HEK293 (cell line): Measurements from ENCODE around the gene SLC4A11.

Source experiments
- PRDM1 ChIP-seq: fragments of 450-650 bp; formaldehyde crosslinking; IDR thresholded peaks from 2 replicates; pipeline ENCODE4; 2016; ENCODE audit warnings: missing biosample characterization, missing genetic modification characterization
- ZBTB7A ChIP-seq: fragments of 450-650 bp; formaldehyde crosslinking; IDR thresholded peaks from 2 replicates; pipeline ENCODE4 v1.5.1; 2016; ENCODE audit warnings: low read depth, missing biosample characterization, missing genetic modification characterization
- ZBTB8A ChIP-seq: fragments of 450-650 bp; formaldehyde crosslinking; IDR thresholded peaks from 2 replicates; pipeline ENCODE4 v1.5.1; 2016; ENCODE audit warnings: missing biosample characterization, missing genetic modification characterization
- ZNF175 ChIP-seq: fragments of 450-650 bp; formaldehyde crosslinking; IDR thresholded peaks from 2 replicates; pipeline ENCODE4 v1.5.1; 2016; ENCODE audit warnings: missing biosample characterization, missing genetic modification characterization
- ZNF544 ChIP-seq: fragments of 450-650 bp; formaldehyde crosslinking; IDR thresholded peaks from 2 replicates; pipeline ENCODE4 v1.5.0; 2017; ENCODE audit warnings: missing biosample characterization, missing genetic modification characterization
- ZNF792 ChIP-seq: fragments of 450-650 bp; formaldehyde crosslinking; IDR thresholded peaks from 2 replicates; pipeline ENCODE4 v1.5.1; 2016; ENCODE audit warnings: missing biosample characterization, missing genetic modification characterization
- TF ChIP-seq, protein P1 (sequence below): fragments of 450-650 bp; formaldehyde crosslinking; IDR thresholded peaks from 2 replicates; pipeline ENCODE4 v1.5.1; 2016; ENCODE audit warnings: missing biosample characterization, missing genetic modification characterization
- TF ChIP-seq, protein P2 (sequence below): fragments of 450-650 bp; formaldehyde crosslinking; IDR thresholded peaks from 2 replicates; pipeline ENCODE4 v1.5.1; 2016; ENCODE audit warnings: missing biosample characterization, missing genetic modification characterization
- TF ChIP-seq, protein P3 (sequence below): fragments of 450-650 bp; formaldehyde crosslinking; IDR thresholded peaks from 2 replicates; pipeline ENCODE4 v1.5.1; 2016; ENCODE audit warnings: missing biosample characterization, missing genetic modification characterization, borderline replicate concordance
- TF ChIP-seq, protein P4 (sequence below): fragments of 450-650 bp; formaldehyde crosslinking; IDR thresholded peaks from 2 replicates; pipeline ENCODE4 v1.5.1; 2016; ENCODE audit warnings: missing biosample characterization, missing genetic modification characterization, low read depth
- TF ChIP-seq, protein P5 (sequence below): fragments of 450-650 bp; formaldehyde crosslinking; IDR thresholded peaks from 2 replicates; pipeline ENCODE4 v1.5.1; 2016; ENCODE audit warnings: missing biosample characterization, missing genetic modification characterization
- TF ChIP-seq, protein P6 (sequence below): fragments of 450-650 bp; formaldehyde crosslinking; optimal IDR thresholded peaks from 2 replicates; pipeline ENCODE3; 2016; ENCODE audit warnings: missing biosample characterization, mild to moderate bottlenecking, missing genetic modification characterization

DNA sequence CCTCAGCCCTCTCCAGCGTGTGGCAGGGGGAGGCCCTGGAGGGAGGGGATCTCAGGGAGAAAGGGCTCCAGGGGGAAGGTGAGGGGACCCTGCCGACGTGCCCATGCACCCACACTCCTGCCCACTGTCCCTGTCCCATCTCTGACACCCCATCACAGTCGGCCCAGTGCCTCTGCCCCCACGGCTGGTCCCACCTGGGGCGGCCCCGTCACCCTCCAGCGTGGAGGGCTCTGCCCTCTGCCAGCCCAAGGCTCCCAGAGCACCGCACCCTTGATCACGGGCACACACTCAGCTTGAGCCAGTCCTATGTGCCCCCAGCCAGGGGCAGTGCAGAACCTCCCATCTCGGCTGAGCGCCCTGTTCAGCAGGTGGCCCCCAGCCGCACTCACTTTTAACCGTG, 9.2 kb downstream of the SLC4A11 start:
- TF ChIP-seq, protein P1, sequence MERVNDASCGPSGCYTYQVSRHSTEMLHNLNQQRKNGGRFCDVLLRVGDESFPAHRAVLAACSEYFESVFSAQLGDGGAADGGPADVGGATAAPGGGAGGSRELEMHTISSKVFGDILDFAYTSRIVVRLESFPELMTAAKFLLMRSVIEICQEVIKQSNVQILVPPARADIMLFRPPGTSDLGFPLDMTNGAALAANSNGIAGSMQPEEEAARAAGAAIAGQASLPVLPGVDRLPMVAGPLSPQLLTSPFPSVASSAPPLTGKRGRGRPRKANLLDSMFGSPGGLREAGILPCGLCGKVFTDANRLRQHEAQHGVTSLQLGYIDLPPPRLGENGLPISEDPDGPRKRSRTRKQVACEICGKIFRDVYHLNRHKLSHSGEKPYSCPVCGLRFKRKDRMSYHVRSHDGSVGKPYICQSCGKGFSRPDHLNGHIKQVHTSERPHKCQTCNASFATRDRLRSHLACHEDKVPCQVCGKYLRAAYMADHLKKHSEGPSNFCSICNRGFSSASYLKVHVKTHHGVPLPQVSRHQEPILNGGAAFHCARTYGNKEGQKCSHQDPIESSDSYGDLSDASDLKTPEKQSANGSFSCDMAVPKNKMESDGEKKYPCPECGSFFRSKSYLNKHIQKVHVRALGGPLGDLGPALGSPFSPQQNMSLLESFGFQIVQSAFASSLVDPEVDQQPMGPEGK (tag by site-specific recombination): no peak
- TF ChIP-seq, protein P2, sequence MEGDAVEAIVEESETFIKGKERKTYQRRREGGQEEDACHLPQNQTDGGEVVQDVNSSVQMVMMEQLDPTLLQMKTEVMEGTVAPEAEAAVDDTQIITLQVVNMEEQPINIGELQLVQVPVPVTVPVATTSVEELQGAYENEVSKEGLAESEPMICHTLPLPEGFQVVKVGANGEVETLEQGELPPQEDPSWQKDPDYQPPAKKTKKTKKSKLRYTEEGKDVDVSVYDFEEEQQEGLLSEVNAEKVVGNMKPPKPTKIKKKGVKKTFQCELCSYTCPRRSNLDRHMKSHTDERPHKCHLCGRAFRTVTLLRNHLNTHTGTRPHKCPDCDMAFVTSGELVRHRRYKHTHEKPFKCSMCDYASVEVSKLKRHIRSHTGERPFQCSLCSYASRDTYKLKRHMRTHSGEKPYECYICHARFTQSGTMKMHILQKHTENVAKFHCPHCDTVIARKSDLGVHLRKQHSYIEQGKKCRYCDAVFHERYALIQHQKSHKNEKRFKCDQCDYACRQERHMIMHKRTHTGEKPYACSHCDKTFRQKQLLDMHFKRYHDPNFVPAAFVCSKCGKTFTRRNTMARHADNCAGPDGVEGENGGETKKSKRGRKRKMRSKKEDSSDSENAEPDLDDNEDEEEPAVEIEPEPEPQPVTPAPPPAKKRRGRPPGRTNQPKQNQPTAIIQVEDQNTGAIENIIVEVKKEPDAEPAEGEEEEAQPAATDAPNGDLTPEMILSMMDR (tag by site-specific recombination): no peak
- TF ChIP-seq ZNF792 (tag by site-specific recombination): no peak
- TF ChIP-seq ZNF175: no peak
- TF ChIP-seq, protein P3, sequence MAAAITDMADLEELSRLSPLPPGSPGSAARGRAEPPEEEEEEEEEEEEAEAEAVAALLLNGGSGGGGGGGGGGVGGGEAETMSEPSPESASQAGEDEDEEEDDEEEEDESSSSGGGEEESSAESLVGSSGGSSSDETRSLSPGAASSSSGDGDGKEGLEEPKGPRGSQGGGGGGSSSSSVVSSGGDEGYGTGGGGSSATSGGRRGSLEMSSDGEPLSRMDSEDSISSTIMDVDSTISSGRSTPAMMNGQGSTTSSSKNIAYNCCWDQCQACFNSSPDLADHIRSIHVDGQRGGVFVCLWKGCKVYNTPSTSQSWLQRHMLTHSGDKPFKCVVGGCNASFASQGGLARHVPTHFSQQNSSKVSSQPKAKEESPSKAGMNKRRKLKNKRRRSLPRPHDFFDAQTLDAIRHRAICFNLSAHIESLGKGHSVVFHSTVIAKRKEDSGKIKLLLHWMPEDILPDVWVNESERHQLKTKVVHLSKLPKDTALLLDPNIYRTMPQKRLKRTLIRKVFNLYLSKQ (tag by site-specific recombination): no peak
- no peak for TF ChIP-seq PRDM1
- TF ChIP-seq, protein P4, sequence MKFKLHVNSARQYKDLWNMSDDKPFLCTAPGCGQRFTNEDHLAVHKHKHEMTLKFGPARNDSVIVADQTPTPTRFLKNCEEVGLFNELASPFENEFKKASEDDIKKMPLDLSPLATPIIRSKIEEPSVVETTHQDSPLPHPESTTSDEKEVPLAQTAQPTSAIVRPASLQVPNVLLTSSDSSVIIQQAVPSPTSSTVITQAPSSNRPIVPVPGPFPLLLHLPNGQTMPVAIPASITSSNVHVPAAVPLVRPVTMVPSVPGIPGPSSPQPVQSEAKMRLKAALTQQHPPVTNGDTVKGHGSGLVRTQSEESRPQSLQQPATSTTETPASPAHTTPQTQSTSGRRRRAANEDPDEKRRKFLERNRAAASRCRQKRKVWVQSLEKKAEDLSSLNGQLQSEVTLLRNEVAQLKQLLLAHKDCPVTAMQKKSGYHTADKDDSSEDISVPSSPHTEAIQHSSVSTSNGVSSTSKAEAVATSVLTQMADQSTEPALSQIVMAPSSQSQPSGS (tag by site-specific recombination): no peak
- TF ChIP-seq ZBTB7A: no peak
- TF ChIP-seq ZBTB8A (tag by site-specific recombination): no peak
- no peak for TF ChIP-seq ZNF544 (tag by site-specific recombination)
- TF ChIP-seq, protein P5, sequence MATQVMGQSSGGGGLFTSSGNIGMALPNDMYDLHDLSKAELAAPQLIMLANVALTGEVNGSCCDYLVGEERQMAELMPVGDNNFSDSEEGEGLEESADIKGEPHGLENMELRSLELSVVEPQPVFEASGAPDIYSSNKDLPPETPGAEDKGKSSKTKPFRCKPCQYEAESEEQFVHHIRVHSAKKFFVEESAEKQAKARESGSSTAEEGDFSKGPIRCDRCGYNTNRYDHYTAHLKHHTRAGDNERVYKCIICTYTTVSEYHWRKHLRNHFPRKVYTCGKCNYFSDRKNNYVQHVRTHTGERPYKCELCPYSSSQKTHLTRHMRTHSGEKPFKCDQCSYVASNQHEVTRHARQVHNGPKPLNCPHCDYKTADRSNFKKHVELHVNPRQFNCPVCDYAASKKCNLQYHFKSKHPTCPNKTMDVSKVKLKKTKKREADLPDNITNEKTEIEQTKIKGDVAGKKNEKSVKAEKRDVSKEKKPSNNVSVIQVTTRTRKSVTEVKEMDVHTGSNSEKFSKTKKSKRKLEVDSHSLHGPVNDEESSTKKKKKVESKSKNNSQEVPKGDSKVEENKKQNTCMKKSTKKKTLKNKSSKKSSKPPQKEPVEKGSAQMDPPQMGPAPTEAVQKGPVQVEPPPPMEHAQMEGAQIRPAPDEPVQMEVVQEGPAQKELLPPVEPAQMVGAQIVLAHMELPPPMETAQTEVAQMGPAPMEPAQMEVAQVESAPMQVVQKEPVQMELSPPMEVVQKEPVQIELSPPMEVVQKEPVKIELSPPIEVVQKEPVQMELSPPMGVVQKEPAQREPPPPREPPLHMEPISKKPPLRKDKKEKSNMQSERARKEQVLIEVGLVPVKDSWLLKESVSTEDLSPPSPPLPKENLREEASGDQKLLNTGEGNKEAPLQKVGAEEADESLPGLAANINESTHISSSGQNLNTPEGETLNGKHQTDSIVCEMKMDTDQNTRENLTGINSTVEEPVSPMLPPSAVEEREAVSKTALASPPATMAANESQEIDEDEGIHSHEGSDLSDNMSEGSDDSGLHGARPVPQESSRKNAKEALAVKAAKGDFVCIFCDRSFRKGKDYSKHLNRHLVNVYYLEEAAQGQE (tag by site-specific recombination): no peak
- TF ChIP-seq, protein P6, sequence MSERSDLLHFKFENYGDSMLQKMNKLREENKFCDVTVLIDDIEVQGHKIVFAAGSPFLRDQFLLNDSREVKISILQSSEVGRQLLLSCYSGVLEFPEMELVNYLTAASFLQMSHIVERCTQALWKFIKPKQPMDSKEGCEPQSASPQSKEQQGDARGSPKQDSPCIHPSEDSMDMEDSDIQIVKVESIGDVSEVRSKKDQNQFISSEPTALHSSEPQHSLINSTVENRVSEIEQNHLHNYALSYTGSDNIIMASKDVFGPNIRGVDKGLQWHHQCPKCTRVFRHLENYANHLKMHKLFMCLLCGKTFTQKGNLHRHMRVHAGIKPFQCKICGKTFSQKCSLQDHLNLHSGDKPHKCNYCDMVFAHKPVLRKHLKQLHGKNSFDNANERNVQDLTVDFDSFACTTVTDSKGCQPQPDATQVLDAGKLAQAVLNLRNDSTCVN (tag by site-specific recombination): no peak
